ENCODE results near the gene KRT1. TPM values are rescaled to one million over a fixed set of nuclear protein-coding genes. Genes with fewer than 3 reads are reported as not detected.

KRT1 gene
- total RNA-seq, 1 experiment from 2014 or later, result not detected

DNA sequence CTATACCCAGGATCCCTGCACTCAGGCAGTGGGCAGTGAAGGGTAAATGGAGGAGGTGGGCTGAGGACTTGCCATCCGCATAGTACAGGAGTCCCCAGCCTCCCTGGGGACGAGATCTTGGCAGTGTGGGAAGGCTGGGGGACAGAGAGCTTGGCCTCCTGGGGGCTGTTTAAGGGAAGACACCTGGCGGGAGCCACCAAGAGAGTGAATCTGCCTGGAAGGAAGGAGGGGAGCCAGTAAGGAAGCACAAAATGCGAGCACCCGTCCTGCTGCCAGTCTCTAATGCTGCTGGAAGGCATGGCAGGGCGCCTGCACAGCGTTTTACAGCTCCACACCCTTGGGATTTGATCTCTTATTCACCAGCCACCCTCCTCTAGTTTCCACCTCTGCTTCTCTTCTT, 20.8 kb downstream of the KRT1 start:
- no peak for DNase-seq
- peaks cover 59% of the 10 kb centered on the region for H3K27me3 Mint-ChIP-seq (ENCODE audit: unreplicated experiment)
- H3K9me3 Mint-ChIP-seq (ENCODE audit: low read depth, unreplicated experiment), result no peaks in the 10 kb centered on the region
- H3K36me3 Mint-ChIP-seq (ENCODE audit: insufficient read depth, unreplicated experiment), result no peaks in the 10 kb centered on the region
- TF ChIP-seq, protein P1, sequence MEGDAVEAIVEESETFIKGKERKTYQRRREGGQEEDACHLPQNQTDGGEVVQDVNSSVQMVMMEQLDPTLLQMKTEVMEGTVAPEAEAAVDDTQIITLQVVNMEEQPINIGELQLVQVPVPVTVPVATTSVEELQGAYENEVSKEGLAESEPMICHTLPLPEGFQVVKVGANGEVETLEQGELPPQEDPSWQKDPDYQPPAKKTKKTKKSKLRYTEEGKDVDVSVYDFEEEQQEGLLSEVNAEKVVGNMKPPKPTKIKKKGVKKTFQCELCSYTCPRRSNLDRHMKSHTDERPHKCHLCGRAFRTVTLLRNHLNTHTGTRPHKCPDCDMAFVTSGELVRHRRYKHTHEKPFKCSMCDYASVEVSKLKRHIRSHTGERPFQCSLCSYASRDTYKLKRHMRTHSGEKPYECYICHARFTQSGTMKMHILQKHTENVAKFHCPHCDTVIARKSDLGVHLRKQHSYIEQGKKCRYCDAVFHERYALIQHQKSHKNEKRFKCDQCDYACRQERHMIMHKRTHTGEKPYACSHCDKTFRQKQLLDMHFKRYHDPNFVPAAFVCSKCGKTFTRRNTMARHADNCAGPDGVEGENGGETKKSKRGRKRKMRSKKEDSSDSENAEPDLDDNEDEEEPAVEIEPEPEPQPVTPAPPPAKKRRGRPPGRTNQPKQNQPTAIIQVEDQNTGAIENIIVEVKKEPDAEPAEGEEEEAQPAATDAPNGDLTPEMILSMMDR (IDR thresholded peaks at IDR 0.05; ENCODE audit: unreplicated experiment), result no peak
- no peak overlapping the region for H3K27ac Mint-ChIP-seq (ENCODE audit: unreplicated experiment)
- intact Hi-C loops (cut with micrococcal nuclease; ENCODE audit: unreplicated experiment), result no loop called here
- no TSS peak for BruUV-seq (replicated peaks)
- CTCF ChIA-PET, result no interaction called here
- H3K4me1 Mint-ChIP-seq (ENCODE audit: low read depth, unreplicated experiment), result peaks cover 9% of the 10 kb centered on the region
- no peak overlapping the region for H3K4me3 Mint-ChIP-seq (ENCODE audit: low read depth, unreplicated experiment)

DNA sequence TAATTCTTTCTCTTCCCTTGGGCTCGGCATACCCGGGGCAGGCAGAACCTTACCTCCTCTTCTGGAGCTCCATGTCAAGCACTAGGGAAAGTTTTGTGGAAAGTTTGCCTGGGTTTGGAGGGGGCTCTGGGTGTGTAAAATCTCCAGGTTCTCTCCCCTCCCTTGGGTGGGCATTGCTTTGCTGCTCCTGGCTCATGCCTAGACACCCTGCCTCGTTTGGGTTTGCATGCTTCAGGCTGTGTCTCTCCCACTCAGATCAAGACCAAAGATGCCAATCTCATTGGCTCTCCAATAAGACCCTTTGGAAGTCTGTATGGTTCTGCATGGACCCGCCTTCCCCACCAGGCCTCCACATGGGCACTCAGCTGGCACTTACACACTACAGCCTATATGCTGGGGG, 22.0 kb downstream of the KRT1 start:
- Mint-ChIP-seq H3K4me1 (ENCODE audit: low read depth, unreplicated experiment) (peaks cover 9% of the 10 kb centered on the region), H3K4me3 (ENCODE audit: low read depth, unreplicated experiment) (no peak overlapping the region), H3K27ac (ENCODE audit: unreplicated experiment) (no peak overlapping the region), H3K27me3 (ENCODE audit: unreplicated experiment) (peaks cover 71% of the 10 kb centered on the region), H3K9me3 (ENCODE audit: low read depth, unreplicated experiment) (no peaks in the 10 kb centered on the region), H3K36me3 (ENCODE audit: insufficient read depth, unreplicated experiment) (no peaks in the 10 kb centered on the region)
- intact Hi-C loops (cut with micrococcal nuclease; ENCODE audit: unreplicated experiment), result no loop called here
- BruUV-seq (replicated peaks), result no TSS peak
- no peak for DNase-seq
- CTCF ChIA-PET, result no interaction called here
- TF ChIP-seq, protein P1 (IDR thresholded peaks at IDR 0.05; ENCODE audit: unreplicated experiment), result no peak

- CTCF ChIA-PET, result no interaction called here
- no peaks in the 10 kb centered on the region for H3K9me3 Mint-ChIP-seq (ENCODE audit: low read depth, unreplicated experiment)
- DNase-seq, result no peak
- intact Hi-C loops (cut with micrococcal nuclease; ENCODE audit: unreplicated experiment), result no loop called here
- H3K36me3 Mint-ChIP-seq (ENCODE audit: insufficient read depth, unreplicated experiment), result no peaks in the 10 kb centered on the region
- peaks cover 77% of the 10 kb centered on the region for H3K27me3 Mint-ChIP-seq (ENCODE audit: unreplicated experiment)
- peaks cover 9% of the 10 kb centered on the region for H3K4me1 Mint-ChIP-seq (ENCODE audit: low read depth, unreplicated experiment)
- no peak overlapping the region for H3K4me3 Mint-ChIP-seq (ENCODE audit: low read depth, unreplicated experiment)
- TF ChIP-seq, protein P1 (IDR thresholded peaks at IDR 0.05; ENCODE audit: unreplicated experiment), result no peak
- no TSS peak for BruUV-seq (replicated peaks)
- no peak overlapping the region for H3K27ac Mint-ChIP-seq (ENCODE audit: unreplicated experiment)
Measured at GRCh38 chr12:52657250-52657902, 22.8 kb downstream of the KRT1 start.

- Mint-ChIP-seq H3K9me3 (ENCODE audit: low read depth, unreplicated experiment) (no peaks in the 10 kb centered on the region), H3K36me3 (ENCODE audit: insufficient read depth, unreplicated experiment) (no peaks in the 10 kb centered on the region), H3K27me3 (ENCODE audit: unreplicated experiment) (peaks cover 77% of the 10 kb centered on the region), H3K4me1 (ENCODE audit: low read depth, unreplicated experiment) (peaks cover 9% of the 10 kb centered on the region), H3K4me3 (ENCODE audit: low read depth, unreplicated experiment) (no peak overlapping the region), H3K27ac (ENCODE audit: unreplicated experiment) (no peak overlapping the region)
- TF ChIP-seq, protein P1 (IDR thresholded peaks at IDR 0.05; ENCODE audit: unreplicated experiment), result no peak
- no TSS peak for BruUV-seq (replicated peaks)
- CTCF ChIA-PET, result no interaction called here
- intact Hi-C loops (cut with micrococcal nuclease; ENCODE audit: unreplicated experiment), result loop anchor here (1.0 kb wide), 1 partner anchor 16 kb away; no protein-coding TSS in a partner anchor
- no peak for DNase-seq
Measured at GRCh38 chr12:52656616-52657015, 23.6 kb downstream of the KRT1 start.
